Eye (tissue), 1 donor: ENCODE data around the gene SEC24C.
"Not testable (repeated sequence)": the region's sequence is repeated elsewhere in the genome, so short reads cannot be mapped to it uniquely, and the experiment has no call there.

Experiments used
- DNase-seq: peaks from one replicate; pipeline ENCODE4 v3.0.0-alpha.2; 2015

The SEC24C gene

GRCh38 chr10:73732931-73733623 is 11.1 kb upstream of the SEC24C start:
- DNase-seq: no peak

DNA sequence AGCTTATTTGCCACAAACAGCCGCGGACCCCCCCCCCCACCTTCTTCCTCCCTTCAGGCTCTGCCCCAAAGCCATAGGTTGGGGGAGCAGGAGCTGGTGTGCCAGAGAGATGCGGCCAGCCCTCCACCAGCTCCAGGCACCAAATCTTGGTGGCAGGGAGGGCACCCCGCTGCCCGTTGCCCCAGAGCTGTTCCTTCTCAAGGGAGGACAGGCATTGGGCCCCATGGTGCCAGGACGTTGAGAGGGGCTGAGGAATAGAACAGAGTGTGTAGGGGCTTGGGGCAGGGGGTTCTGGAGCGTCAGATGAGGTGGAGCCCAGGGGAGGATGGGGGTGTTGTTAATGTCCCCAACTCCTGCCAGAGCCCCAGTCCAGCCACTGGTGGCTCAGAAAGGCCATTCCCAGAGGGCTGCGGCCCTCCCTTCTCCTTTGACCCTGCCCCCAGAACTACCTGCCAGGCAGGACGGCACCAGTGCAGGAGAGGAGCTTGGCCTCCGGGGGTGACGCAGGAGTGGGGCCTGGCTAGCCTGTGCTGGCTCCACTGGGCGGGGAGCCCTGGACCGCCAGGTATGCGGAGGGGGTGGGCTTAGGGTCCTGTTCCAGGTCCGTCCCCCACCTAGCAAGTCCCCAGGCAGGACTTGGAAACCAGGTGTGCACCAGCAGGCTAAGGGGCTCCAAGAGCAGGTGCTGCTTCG is 10.0 kb upstream of the SEC24C start:
- no peak for DNase-seq

GRCh38 chr10:73734796-73735305 is 9.3 kb upstream of the SEC24C start:
- no peak for DNase-seq

DNA sequence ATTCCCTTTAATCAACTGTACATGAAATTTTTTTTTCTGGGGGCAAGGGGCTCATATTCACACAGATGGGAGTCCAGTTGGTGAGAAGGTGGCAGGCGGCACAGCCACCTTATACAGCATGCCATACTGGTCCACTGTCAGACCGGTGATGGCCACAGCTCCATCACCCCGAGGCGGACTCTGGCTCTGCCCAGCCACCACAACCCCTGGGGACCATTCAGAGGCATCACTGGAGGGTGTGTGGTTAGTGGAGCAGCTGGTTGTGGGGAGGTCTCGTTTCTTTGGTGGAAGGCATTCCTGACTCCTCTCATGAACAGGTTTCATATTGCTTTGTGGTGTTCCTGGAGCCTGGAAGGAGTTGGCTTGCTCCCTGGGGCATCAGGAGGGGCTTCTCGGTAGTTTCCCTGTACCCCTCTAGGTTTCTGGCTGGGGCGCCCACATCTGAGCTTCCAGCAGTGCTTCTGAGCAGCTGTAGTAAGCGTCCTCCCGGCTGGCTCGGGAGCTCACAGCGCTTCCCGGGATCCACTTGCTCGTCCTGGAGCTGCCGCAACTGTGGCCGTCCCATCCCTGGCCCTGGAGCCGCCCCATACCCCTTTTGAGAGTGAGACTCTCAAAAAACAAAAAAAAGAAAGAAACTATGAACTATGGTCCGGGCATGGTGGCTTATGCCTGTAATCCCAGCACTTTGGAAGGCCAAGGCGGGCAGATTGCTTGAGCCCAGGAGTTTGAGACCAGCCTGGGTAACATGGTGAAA is 3.5 kb upstream of the SEC24C start:
- not testable (repeated sequence) for DNase-seq

DNA sequence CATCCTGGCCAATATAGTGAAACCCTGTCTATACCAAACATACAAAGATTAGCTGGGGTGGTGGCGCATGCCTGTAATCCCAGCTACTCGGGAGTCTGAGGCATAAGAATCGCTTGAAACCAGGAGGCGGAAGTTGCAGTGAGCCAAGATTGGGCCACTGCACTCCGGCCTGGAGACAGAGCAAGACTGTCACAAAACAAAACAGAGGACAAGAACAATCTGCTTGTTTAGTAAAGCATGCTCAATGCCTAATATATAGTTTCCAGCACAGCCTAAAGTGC is 1.8 kb upstream of the SEC24C start:
- DNase-seq: no peak

- DNase-seq: no peak
Observed at GRCh38 chr10:73743327-73743904, 756 bp upstream of the SEC24C start.

DNA sequence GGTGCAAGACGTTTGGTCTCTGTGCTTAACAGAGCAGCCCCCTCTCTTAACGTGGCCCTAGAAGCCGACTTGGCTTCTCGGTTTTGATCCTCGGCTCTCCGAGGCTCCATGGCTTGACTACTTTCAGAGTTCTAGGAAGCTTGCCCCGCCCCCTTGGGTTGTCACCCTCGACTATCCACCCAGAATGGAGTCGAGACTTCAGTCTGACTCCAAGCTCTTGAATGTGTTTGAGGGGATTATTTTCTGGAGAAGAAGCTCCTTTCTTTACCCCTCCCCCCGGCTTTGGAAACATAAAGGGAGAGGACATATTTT is 448 bp downstream of the SEC24C start:
- no peak for DNase-seq

DNA sequence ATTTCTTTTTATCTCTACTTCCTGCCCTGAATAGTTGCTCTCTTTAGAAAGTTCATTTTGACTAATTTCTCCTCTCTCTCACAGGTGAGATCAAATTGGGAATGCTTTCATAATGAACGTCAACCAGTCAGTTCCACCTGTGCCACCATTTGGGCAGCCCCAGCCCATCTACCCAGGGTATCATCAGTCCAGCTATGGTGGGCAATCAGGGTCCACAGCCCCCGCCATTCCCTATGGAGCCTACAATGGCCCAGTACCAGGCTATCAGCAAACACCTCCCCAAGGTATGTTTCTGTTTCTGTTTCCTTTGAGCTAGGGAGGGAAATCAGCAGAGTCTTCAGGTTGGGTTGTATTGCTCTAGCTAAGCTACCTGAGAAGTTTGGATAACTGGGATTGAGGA is 2.5 kb downstream of the SEC24C start:
- DNase-seq: no peak

DNA sequence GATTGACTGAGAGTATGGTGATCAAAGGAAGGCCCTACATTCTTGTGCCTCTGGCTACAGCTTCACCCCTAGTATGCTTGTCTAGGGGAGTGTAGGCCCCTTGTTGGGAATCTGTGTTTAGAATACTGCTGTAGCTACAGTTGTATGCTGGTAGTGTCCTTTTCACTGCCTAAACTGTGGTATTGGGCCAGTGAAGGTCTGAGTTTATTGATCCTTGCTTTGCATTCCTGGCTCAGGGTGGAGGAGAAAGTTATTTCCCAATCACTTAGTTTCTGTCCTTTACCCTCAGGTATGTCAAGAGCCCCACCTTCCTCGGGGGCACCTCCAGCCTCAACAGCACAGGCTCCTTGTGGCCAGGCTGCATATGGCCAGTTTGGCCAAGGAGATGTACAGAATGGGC is 6.6 kb downstream of the SEC24C start:
- no peak for DNase-seq

GRCh38 chr10:73756183-73756582 is 12.0 kb downstream of the SEC24C start:
- no peak for DNase-seq

DNA sequence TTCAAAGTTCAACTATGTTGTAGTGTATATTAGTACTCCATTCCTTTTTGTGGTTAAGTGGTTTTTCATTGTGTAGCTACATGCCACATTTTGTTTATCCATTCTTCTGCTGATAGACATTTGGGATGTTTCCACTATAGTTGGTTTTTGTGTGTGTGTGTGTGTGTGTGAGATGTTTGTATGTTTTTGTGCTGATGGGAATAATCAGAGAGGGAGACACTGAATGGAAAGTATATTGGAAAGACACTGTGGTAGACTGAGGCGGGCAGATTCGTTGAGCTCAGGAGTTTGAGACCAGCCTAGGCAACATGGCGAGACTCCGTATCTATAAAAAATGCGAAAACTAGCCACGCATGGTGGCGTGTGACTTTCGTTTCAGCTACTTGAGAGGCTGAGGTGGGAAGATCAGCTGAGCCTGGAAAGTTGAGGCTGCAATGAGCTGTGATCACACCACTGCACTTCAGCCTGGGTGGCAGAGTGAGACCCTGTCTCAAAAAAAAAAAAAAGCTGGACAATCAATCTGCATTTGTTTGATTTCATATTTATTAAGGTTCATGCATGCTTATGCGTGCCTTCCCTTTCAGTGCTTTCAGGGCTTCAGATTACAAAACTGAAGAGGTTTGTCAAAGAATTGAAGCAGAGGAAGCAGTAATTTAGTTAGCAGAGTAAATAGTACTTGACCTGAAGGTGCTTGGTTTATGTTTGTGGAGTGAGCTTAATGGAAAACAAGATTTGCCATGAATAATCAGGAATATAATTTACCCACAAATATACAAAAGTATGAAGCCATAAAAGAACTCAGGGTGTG is 14.7 kb downstream of the SEC24C start:
- no peak for DNase-seq

- no peak for DNase-seq
Observed at GRCh38 chr10:73759512-73760115, 15.4 kb downstream of the SEC24C start.

DNA sequence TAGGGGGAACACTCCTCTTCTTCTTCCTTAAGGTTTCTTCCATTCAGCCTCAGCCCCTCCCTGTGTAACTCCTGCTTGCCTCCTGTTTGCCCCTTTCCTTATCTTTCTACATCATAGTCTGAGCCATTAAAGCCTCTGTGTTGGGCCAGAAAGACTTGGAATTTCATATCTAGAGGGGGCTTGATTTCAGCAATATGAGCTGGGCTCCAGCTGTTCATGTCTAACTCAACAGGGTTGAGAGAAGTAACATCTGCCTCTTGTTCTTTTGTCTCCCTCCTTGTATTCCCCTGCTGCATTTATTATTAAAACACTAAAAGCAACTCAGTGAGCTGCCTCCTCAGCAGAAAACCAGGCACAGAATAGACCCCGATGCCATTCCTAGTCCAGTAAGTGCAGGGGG is 17.6 kb downstream of the SEC24C start:
- no peak for DNase-seq

GRCh38 chr10:73762915-73763314 is 18.7 kb downstream of the SEC24C start:
- DNase-seq: no peak

DNA sequence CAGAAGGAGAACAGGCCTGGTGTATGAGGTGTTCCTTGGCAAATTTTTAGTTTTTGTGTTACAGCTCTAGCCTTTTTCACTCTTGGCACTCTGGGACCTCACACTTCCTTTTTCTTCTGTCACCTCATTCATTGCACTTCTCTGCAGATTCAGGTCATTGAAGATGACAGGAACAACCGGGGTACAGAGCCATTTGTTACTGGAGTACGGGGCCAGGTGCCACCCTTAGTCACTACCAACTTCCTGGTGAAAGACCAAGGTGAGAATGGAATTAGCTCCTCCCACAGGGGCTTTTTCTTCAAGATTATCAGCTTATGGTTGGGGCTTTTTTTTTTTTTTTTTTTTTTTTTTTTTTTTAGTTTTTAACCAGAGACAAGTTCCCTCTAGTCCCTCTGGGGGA is 19.2 kb downstream of the SEC24C start:
- DNase-seq: no peak

DNA sequence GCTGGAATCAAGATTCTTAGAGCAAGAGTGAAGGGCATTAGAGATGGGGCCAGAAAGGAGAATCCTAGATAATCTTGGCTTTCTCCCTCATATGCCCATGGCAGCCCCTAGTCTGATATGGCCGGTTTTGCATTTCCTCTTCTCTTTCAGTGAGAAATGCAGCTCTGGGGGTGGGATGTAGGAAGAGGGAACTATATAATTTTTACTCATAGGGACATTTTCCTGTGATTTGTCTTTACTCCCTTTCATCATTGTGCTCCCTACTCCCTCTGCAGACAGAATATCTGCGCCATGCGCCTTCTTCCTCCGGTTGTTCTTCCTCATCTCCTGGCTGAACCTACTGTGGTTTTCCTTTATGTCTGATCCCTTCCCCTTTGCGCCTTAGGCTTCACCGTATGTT is 20.9 kb downstream of the SEC24C start:
- DNase-seq: no peak

DNA sequence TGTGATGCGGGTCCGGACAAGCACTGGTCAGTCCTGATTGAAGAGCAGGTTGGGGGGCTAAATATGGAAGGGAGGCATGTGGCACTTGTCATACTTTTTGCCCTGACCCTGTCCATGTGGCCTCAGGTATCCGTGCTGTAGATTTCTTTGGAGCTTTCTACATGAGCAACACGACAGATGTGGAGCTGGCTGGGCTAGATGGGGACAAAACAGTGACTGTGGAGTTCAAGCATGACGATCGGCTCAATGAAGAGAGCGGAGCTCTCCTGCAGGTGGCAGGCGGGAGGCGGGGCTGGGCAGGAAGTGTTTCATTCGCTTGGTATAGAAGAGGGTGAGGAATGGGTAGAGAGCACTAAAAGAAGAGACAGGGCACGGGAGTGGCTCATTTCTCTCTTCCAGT is 24.7 kb downstream of the SEC24C start:
- no peak for DNase-seq

- DNase-seq: no peak
Observed at GRCh38 chr10:73769396-73769795, 25.2 kb downstream of the SEC24C start.

DNA sequence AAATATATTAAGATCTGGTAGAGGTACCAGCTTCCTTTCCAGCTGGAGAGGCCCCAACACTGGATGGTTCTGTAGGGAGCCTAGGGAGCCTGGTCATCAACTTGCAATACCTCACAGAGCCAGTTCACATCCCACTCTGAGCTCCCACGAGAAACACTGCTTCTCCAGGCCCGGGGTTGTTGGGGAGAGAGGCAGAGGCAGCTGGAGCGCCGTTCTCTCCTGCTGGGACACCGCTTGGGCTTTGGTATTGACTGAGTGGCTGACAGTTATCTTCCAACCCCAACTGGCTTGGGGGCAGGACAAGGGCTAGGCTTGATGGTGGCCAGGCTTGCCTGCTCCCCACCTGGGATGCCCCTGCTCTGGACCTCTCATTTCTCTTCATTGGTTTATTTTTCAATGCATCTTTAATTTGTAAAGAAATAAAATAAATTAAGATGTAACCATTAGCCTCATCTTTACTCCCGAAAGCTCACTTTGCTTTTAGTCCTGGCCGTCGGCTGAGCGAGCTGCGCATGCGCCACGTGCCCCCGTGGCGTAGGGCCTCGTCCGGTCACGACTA is 27.6 kb downstream of the SEC24C start:
- no peak for DNase-seq

DNA sequence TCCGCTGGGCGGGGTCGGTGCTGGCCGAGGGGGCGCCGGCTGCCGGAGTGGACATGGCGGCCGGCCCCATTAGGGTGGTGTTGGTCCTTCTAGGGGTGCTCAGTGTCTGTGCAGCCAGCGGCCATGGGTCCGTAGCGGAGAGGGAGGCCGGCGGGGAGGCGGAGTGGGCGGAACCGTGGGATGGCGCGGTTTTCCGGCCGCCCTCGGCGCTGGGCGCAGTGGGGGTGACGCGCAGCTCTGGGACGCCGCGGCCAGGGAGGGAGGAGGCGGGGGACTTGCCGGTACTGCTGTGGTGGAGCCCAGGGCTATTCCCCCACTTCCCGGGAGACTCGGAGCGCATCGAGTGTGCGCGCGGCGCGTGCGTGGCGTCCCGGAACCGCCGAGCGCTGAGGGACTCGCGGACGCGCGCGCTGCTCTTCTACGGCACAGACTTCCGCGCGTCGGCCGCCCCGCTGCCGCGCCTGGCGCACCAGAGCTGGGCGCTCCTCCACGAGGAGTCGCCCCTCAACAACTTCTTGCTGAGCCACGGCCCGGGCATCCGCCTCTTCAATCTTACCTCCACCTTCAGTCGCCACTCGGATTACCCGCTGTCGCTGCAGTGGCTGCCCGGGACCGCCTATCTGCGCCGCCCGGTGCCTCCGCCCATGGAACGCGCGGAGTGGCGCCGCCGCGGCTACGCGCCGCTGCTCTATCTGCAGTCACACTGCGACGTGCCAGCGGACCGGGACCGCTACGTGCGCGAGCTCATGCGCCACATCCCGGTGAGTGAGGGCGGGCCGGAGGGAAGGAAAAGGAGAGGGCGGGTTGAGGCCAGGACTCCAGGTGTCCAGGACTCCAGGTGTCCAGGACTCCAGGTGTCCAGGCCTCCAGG is 28.3 kb downstream of the SEC24C start:
- peak; percentile 95 for DNase-seq
